Activated CD4-positive, alpha-beta memory T cell treated with anti-CD3 and anti-CD28 coated beads, Interleukin-2, amount 10 ng/mL, durations not matched to agents 7 days and 5 days (primary cell): ENCODE measurements around the gene CES3. TPM values are rescaled to one million over a fixed set of nuclear protein-coding genes. Genes with fewer than 3 reads are reported as not detected.

Experiments
- CTCF ChIA-PET: fragments of 350-600 bp; sonication (Branson Sonifier 250); formaldehyde crosslinking; loops from one replicate; lab custom pipeline; 2021; ENCODE audit warnings: antibody characterized with exemption, inconsistent platforms; lab: Charles Lee
- POLR2A ChIA-PET: fragments of 350-600 bp; sonication (Branson Sonifier 250); formaldehyde crosslinking; loops from one replicate; lab custom pipeline; 2021; ENCODE audit warnings: antibody characterized with exemption; lab: Charles Lee
- DNase-seq: peaks from one replicate; pipeline ENCODE4 v3.0.0-alpha.2; 2020
- H3K27ac Mint-ChIP-seq: one replicate; pipeline ENCODE4 v1.8.0; 2021; ENCODE audit warnings: mild to moderate bottlenecking, mixed read lengths
- H3K27me3 Mint-ChIP-seq: one replicate; pipeline ENCODE4 v1.8.0; 2021; ENCODE audit warnings: mixed read lengths
- H3K36me3 Mint-ChIP-seq: one replicate; pipeline ENCODE4 v1.8.0; 2021; ENCODE audit warnings: low read depth, mixed read lengths
- H3K4me1 Mint-ChIP-seq: one replicate; pipeline ENCODE4 v1.8.0; 2021; ENCODE audit warnings: mixed read lengths
- H3K4me3 Mint-ChIP-seq: one replicate; pipeline ENCODE4 v1.8.0; 2021; ENCODE audit warnings: mild to moderate bottlenecking, mixed read lengths
- H3K9me3 Mint-ChIP-seq: one replicate; pipeline ENCODE4 v1.8.0; 2021; ENCODE audit warnings: mixed read lengths
- total RNA-seq, 2 experiments: library from RNA; stranded (reverse); gene quantifications; one replicate each; pipeline ENCODE4 v1.2.3, GENCODE V29; 2021

The CES3 gene
- total RNA-seq, result 1 to 10 TPM; 6.1 to 6.3 TPM

DNA sequence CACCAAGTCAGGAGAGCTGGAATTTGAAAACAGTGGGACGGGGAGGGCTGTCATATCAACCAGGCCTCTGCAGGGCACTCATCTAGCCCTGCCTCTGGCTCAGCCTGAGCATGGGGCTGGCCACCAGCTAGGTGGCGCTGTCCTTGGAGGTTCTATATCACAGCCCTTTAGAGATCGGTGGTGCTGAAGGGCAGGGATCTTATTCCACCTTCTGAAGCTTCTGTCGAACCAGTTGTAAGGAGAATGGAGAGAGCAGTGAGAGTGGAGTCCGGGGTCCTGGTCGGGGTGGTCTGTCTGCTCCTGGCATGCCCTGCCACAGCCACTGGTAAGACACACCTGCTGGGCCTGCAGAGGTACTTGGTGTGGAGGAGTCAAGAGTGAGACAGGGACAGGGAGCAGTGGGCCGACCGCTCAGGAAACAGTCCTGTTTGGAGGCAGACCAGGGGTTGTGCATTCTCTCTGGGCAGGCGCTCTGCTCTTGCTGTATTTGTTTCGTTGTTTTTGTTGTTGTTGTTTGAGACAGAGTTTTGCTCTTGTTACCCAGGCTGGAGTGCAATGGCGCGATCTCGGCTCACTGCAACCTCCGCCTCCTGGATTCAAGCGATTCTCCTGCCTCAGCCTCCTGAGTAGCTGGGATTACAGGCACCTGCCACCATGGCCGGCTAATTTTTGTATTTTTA is at the start of gene CES3:
Gene CES3 (plus strand): TSS at position 202 of the 680 bp plus-strand sequence. CDS start 42 bp downstream, at position 244.
- DNase-seq, result peak; percentile 81
- no peaks in the 10 kb centered on the region for H3K36me3 Mint-ChIP-seq
- CTCF ChIA-PET, result interaction anchor here (0.6 to 3.2 kb wide), 24 partner anchors 9 to 421 kb away, joined by 3 to 29 read pairs (median 5); partner anchors contain the start of genes B3GNT9 and PHAF1
- H3K4me3 Mint-ChIP-seq, result peak within 1 kb of the TSS; percentile 71
- POLR2A ChIA-PET, result interaction anchor here (0.6 to 1.4 kb wide), 2 partner anchors 52 to 57 kb away, joined by 3 to 4 read pairs; no protein-coding TSS in a partner anchor
- peak within 1 kb of the TSS; percentile 57 for H3K27ac Mint-ChIP-seq
- no peaks in the 10 kb centered on the region for H3K9me3 Mint-ChIP-seq
- peaks cover 44% of the 10 kb centered on the region for H3K4me1 Mint-ChIP-seq
- H3K27me3 Mint-ChIP-seq, result peaks cover 2% of the 10 kb centered on the region

DNA sequence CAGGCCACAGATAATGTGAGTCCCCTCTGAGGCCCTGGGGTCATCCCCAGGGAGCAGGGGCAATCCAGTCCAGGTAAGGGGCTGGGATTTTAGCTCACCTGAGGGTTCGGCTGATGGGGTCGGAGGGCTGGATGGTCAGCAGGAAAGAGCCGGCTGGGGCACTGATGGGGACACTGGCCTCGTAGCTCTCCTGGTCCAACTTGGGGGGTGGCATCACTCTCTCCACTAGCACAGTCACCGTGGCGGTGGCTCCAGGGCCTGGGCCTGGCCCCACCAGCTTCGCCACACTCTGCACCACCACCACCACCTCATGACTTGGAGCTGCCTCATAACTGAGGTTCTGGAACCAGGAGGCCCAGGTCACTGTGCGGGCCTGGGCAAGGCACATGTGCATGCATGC is 49.3 kb upstream of the CES3 start:
- H3K27me3 Mint-ChIP-seq, result peaks cover 14% of the 10 kb centered on the region
- ChIA-PET CTCF (interaction anchor here (2.7 kb wide), 1 partner anchor 17 kb away, joined by 11 read pairs; no protein-coding TSS in a partner anchor), POLR2A (interaction anchor here (1.1 kb wide), 1 partner anchor 14 kb away, joined by 3 read pairs; no protein-coding TSS in a partner anchor)
- no peak overlapping the region for H3K27ac Mint-ChIP-seq
- no peak overlapping the region for H3K4me3 Mint-ChIP-seq
- no peak for DNase-seq
- H3K36me3 Mint-ChIP-seq, result no peaks in the 10 kb centered on the region
- no peaks in the 10 kb centered on the region for H3K9me3 Mint-ChIP-seq
- no peaks in the 10 kb centered on the region for H3K4me1 Mint-ChIP-seq

DNA sequence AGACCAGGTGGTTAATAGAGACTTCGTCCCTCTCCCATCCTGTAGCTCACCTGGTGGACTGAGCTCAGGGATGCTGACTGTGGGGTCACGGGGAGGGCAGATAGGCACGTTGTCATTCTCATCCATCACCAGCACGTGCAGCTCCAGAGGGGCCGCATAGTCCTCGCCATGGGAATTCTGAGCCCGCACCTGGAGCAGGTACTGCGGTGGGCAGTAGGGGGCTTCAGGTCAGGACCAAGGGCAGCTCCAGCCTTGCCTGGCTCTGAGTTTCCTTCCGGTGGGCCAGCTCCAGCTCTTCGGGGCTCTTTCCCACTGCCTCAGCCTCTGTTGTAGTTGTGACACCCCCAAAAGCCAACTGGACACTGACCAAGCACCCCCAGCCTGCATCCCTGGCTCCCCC is 48.0 kb upstream of the CES3 start:
- ChIA-PET POLR2A (no interaction called here), CTCF (interaction anchor here (0.7 to 1.5 kb wide), 2 partner anchors 18 to 20 kb away, joined by 3 to 4 read pairs; no protein-coding TSS in a partner anchor)
- no peaks in the 10 kb centered on the region for H3K9me3 Mint-ChIP-seq
- H3K4me1 Mint-ChIP-seq, result no peaks in the 10 kb centered on the region
- no peak for DNase-seq
- H3K27me3 Mint-ChIP-seq, result peaks cover 14% of the 10 kb centered on the region
- no peak overlapping the region for H3K27ac Mint-ChIP-seq
- no peak overlapping the region for H3K4me3 Mint-ChIP-seq
- H3K36me3 Mint-ChIP-seq, result no peaks in the 10 kb centered on the region

- no peaks in the 10 kb centered on the region for H3K4me1 Mint-ChIP-seq
- no peak overlapping the region for H3K4me3 Mint-ChIP-seq
- ChIA-PET CTCF (interaction anchor here (1.5 kb wide), 1 partner anchor 19 kb away, joined by 4 read pairs; no protein-coding TSS in a partner anchor), POLR2A (no interaction called here)
- DNase-seq, result no peak
- no peaks in the 10 kb centered on the region for H3K36me3 Mint-ChIP-seq
- H3K27ac Mint-ChIP-seq, result no peak overlapping the region
- no peaks in the 10 kb centered on the region for H3K9me3 Mint-ChIP-seq
- H3K27me3 Mint-ChIP-seq, result peaks cover 14% of the 10 kb centered on the region
Observed at GRCh38 chr16:66913711-66914110, 47.4 kb upstream of the CES3 start.

DNA sequence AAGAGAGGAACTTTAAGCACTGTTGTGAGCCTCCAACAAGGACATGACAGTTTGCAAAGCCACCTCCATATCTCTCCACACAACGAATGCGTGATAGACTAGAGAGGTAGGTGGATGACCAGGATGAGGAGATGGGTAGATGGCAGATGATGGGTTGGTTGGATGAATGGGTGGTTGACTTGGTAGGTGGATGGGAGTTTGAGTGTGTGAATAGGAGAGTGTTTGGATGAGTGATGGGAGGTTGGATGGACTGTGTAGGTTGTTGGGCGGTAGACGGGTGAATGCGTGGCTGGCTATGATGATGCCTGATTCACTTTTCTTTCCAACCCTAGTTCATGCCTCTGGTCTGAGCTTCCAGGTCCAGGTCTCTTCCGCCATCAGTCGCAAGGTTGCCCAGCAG is 46.5 kb upstream of the CES3 start:
- Mint-ChIP-seq H3K27ac (no peak overlapping the region), H3K4me1 (no peaks in the 10 kb centered on the region), H3K9me3 (no peaks in the 10 kb centered on the region), H3K4me3 (no peak overlapping the region), H3K27me3 (peaks cover 20% of the 10 kb centered on the region), H3K36me3 (no peaks in the 10 kb centered on the region)
- POLR2A ChIA-PET, result no interaction called here
- no peak for DNase-seq
- CTCF ChIA-PET, result no interaction called here

DNA sequence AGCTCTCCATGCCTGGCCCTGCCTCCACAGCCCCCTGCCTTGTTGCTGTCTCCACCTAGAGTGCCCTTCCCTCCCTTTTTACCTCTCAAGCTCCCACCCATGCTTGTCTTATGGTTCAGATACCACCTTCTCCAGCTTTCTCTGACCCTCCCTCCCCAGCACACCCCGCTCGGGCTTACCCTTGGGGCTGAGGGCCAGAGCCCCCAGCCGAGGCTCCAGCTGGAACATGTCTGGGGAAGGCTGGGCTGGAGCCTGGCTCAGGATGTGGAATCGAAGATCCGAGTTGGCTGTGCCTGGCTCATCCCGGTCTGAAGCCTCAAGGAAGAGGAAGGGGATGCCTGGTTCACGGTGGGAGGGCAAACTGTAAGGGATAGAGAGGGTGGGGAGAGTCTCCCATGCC is 46.0 kb upstream of the CES3 start:
- H3K27me3 Mint-ChIP-seq, result peaks cover 22% of the 10 kb centered on the region
- POLR2A ChIA-PET, result no interaction called here
- no peaks in the 10 kb centered on the region for H3K4me1 Mint-ChIP-seq

DNA sequence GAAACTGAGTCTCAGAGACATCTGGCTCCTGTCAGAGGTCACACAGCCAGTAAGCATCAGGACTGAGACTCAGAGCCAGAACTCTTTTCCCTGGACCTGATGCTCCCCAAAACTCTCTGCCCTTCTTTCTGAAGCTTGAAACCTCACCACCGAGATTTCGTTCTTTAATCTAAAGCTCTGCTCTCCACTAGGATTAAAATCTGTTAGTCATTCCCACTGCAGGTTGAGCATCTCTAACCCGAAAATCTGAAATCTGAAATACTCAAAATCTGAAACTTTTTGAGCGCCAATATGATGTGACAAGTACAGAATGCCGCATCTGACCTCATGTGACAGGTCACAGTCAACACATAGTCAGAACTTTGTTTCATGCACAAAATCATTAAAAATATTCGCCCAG is 44.5 kb upstream of the CES3 start:
- Mint-ChIP-seq H3K27me3 (peaks cover 34% of the 10 kb centered on the region), H3K36me3 (no peaks in the 10 kb centered on the region), H3K27ac (no peak overlapping the region), H3K9me3 (no peaks in the 10 kb centered on the region), H3K4me1 (no peaks in the 10 kb centered on the region), H3K4me3 (no peak overlapping the region)
- POLR2A ChIA-PET, result no interaction called here
- no peak for DNase-seq
- CTCF ChIA-PET, result interaction anchor here (0.8 kb wide), 1 partner anchor 364 kb away, joined by 3 read pairs; no protein-coding TSS in a partner anchor

More for the DNA sequence above, 46.0 kb upstream of the CES3 start:
- H3K9me3 Mint-ChIP-seq, result no peaks in the 10 kb centered on the region
- no peak overlapping the region for H3K4me3 Mint-ChIP-seq
- CTCF ChIA-PET, result no interaction called here
- no peak overlapping the region for H3K27ac Mint-ChIP-seq
- no peak for DNase-seq
- H3K36me3 Mint-ChIP-seq, result no peaks in the 10 kb centered on the region

GRCh38 chr16:66917741-66918140 is 43.3 kb upstream of the CES3 start:
- POLR2A ChIA-PET, result no interaction called here

GRCh38 chr16:66918355-66918754 is 42.7 kb upstream of the CES3 start:
- Mint-ChIP-seq H3K9me3 (no peaks in the 10 kb centered on the region), H3K4me1 (no peaks in the 10 kb centered on the region), H3K36me3 (no peaks in the 10 kb centered on the region), H3K4me3 (no peak overlapping the region), H3K27me3 (peaks cover 41% of the 10 kb centered on the region), H3K27ac (no peak overlapping the region)
- CTCF ChIA-PET, result interaction anchor here (0.6 kb wide), 1 partner anchor 135 kb away, joined by 4 read pairs; no protein-coding TSS in a partner anchor
- POLR2A ChIA-PET, result interaction anchor here (0.8 to 1.0 kb wide), 2 partner anchors 16 to 22 kb away, joined by 3 read pairs; partner anchors contain the start of gene CIAO2B
- no peak for DNase-seq

More at GRCh38 chr16:66917741-66918140, 43.3 kb upstream of the CES3 start:
- Mint-ChIP-seq H3K27ac (no peak overlapping the region), H3K4me3 (no peak overlapping the region), H3K27me3 (peaks cover 36% of the 10 kb centered on the region), H3K9me3 (no peaks in the 10 kb centered on the region), H3K4me1 (no peaks in the 10 kb centered on the region), H3K36me3 (no peaks in the 10 kb centered on the region)
- CTCF ChIA-PET, result interaction anchor here (1.0 kb wide), 1 partner anchor 9 kb away, joined by 3 read pairs; no protein-coding TSS in a partner anchor
- DNase-seq, result no peak

DNA sequence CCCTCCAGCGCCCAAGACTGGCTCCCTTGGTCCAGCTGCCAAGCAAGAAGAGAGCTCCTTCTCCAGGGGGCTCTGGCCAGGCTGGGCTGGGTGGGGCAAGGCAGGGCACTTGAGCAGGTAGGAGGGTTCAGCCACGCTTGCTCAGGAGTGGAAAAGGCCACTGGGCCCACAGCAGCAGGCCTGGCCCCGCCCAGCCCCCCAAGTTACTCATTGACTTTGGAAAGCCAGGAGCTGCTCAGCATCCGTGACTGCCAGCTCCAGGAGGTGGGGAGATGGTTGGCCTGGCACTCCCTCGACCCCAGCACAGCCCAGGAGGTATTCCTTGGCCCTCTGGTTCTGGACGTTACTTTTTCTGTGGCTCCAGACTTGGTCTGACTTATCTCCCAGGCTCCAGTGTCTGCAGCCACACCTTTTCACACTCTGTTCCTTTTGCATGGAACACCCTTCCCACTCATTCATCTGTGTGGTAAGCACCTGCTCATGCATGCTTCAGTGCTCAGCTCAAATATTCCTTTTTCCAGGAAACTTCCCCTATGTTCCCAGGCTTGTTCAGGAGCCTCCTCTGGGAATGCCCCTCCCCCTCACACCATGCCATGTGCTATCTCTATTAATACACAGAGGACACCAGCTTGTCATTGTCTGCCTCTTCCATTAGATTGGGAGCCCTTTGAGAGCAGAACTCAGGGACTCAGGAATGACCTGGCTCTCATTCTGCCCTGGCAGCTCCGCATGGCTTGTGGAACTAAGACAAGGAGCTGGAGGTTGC is 42.1 kb upstream of the CES3 start, which contains the start of gene CDH16:
Gene CDH16 (minus strand): TSS at position 83 of the 766 bp plus-strand sequence. CDS start 820 bp downstream, outside the sequence.
- CTCF ChIA-PET, result interaction anchor here (0.6 kb wide), 1 partner anchor 134 kb away, joined by 4 read pairs; no protein-coding TSS in a partner anchor
- DNase-seq, result no peak
- H3K4me1 Mint-ChIP-seq, result peaks cover 4% of the 10 kb centered on the region
- H3K36me3 Mint-ChIP-seq, result no peaks in the 10 kb centered on the region
- H3K27ac Mint-ChIP-seq, result no peak within 1 kb of the TSS
- peaks cover 48% of the 10 kb centered on the region for H3K27me3 Mint-ChIP-seq
- no peaks in the 10 kb centered on the region for H3K9me3 Mint-ChIP-seq
- POLR2A ChIA-PET, result interaction anchor here (0.8 to 1.1 kb wide), 4 partner anchors 14 to 23 kb away, joined by 3 to 4 read pairs (median 3); partner anchors contain the start of gene CIAO2B
- no peak within 1 kb of the TSS for H3K4me3 Mint-ChIP-seq

DNA sequence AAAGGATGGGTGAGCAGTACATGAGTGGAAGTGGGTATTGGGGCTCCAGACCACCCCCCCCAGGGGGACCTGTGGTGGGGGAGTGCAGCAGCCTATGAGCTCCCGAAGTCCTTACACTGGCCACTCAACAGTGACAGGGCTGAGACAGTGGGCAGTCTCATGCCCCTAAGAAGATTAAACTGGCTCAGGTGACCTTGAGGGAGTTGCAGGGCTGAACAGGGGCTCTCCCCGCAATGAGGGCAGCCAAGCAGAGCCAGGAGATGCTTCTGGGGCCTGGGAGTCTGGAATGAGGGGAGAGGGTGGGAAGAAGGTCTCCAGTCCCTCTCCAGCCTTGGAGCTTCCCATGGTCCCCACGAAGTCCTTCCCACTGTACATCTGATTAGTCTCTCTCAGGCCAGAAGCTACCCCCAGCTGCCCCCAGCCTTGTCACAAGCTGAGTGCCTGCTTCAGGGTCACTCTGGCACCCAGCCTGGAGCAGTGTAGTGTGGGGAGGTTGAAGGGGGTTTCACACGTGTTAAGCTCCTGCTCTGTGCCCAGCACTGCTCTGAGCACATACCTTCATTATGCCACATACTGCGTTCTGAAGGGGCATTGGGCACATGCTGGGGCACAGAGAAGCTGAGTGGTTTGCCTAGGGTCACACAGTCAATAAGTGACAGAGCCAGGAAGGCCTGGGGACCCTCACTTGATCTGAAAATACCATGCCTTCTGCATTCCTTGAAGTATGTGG is 41.3 kb upstream of the CES3 start:
- H3K9me3 Mint-ChIP-seq, result no peaks in the 10 kb centered on the region
- peaks cover 6% of the 10 kb centered on the region for H3K4me1 Mint-ChIP-seq
- DNase-seq, result no peak
- H3K4me3 Mint-ChIP-seq, result no peak overlapping the region
- CTCF ChIA-PET, result interaction anchor here (1.3 kb wide), 1 partner anchor 25 kb away, joined by 3 read pairs; no protein-coding TSS in a partner anchor
- POLR2A ChIA-PET, result interaction anchor here (0.8 to 1.1 kb wide), 2 partner anchors 13 to 15 kb away, joined by 3 to 4 read pairs; partner anchors contain the start of gene CIAO2B
- H3K36me3 Mint-ChIP-seq, result no peaks in the 10 kb centered on the region
- no peak overlapping the region for H3K27ac Mint-ChIP-seq
- peaks cover 49% of the 10 kb centered on the region for H3K27me3 Mint-ChIP-seq

DNA sequence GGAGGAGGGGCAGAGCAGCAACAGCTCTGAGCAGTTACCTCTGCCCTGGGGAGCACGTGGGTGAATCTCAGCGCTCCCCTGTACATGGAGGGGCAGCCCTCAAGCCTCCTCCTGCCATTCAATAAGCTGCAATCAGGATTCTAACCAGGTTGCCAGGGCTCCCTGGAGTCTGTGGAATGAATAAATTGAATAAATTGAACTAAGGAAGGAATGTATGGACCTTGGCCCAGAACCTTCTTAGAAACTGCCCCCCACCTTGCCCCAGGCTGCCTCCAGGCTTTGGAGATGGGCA is 40.8 kb upstream of the CES3 start:
- POLR2A ChIA-PET, result interaction anchor here (1.1 kb wide), 1 partner anchor 14 kb away, joined by 4 read pairs; the partner anchor contains the start of gene CIAO2B
- H3K27ac Mint-ChIP-seq, result no peak overlapping the region
- no peak overlapping the region for H3K4me3 Mint-ChIP-seq
- CTCF ChIA-PET, result interaction anchor here (1.3 to 1.8 kb wide), 2 partner anchors 25 to 53 kb away, joined by 3 to 4 read pairs; no protein-coding TSS in a partner anchor
- H3K36me3 Mint-ChIP-seq, result no peaks in the 10 kb centered on the region
- H3K27me3 Mint-ChIP-seq, result peaks cover 47% of the 10 kb centered on the region
- no peak for DNase-seq
- no peaks in the 10 kb centered on the region for H3K9me3 Mint-ChIP-seq
- peaks cover 7% of the 10 kb centered on the region for H3K4me1 Mint-ChIP-seq
